Measurements from ENCODE around the gene ZNF750.

Gene ZNF750

GRCh38 chr17:82859431-82860403, 19.9 kb upstream of the ZNF750 start:
- DNase-seq = no peak

GRCh38 chr17:82858376-82859126, 18.7 kb upstream of the ZNF750 start:
- DNase-seq = no peak

GRCh38 chr17:82856361-82856760, 16.5 kb upstream of the ZNF750 start:
- no peak for DNase-seq

GRCh38 chr17:82854226-82854625, 14.4 kb upstream of the ZNF750 start:
- DNase-seq = no peak

- no peak for DNase-seq
These were observed 11.6 kb upstream of the ZNF750 start for GRCh38 chr17:82851381-82851780.

GRCh38 chr17:82849076-82849945, 9.5 kb upstream of the ZNF750 start:
- no peak for DNase-seq

- DNase-seq = no peak
These were observed 8.3 kb upstream of the ZNF750 start for GRCh38 chr17:82848022-82848592.

GRCh38 chr17:82846061-82846691, 6.4 kb upstream of the ZNF750 start:
- no peak for DNase-seq

- DNase-seq = no peak
These were observed 5.5 kb upstream of the ZNF750 start for GRCh38 chr17:82845163-82845807.

GRCh38 chr17:82844796-82845162, 5.0 kb upstream of the ZNF750 start:
- DNase-seq = no peak

GRCh38 chr17:82843904-82844680, 4.3 kb upstream of the ZNF750 start:
- no peak for DNase-seq

GRCh38 chr17:82841921-82842596, 2.2 kb upstream of the ZNF750 start:
- DNase-seq = no peak

- DNase-seq = no peak
These were observed 609 bp upstream of the ZNF750 start for GRCh38 chr17:82840431-82840831.

- DNase-seq = no peak
These were observed 1.3 kb downstream of the ZNF750 start for GRCh38 chr17:82838386-82839063.

GRCh38 chr17:82837586-82838320, 2.1 kb downstream of the ZNF750 start:
- no peak for DNase-seq

- DNase-seq = no peak
These were observed 2.9 kb downstream of the ZNF750 start for GRCh38 chr17:82836823-82837357.

- no peak for DNase-seq
These were observed 3.9 kb downstream of the ZNF750 start for GRCh38 chr17:82835766-82836512.

GRCh38 chr17:82835122-82835521, 4.7 kb downstream of the ZNF750 start:
- no peak for DNase-seq
